Measurements from ENCODE around the gene MBNL1. TPM values are rescaled to one million over a fixed set of nuclear protein-coding genes. Genes with fewer than 3 reads are reported as not detected.
A peak's percentile ranks its signal among the peaks of the same experiment; 100 is the strongest.
"Not testable (repeated sequence)": the region's sequence is repeated elsewhere in the genome, so short reads cannot be mapped to it uniquely, and the experiment has no call there.

MBNL1 gene
- total and polyA plus RNA-seq, 4 donors, result 17.1 to 110 (median 62.3) TPM

- no peak overlapping the region for H3K4me3 ChIP-seq (ENCODE audit: low read depth in 1 of 3, low read length in 3 of 3)
- WGBS, result 98% methylated on average over 4 of the region's 4 CpGs
- no peak for TF ChIP-seq ATF3 (IDR thresholded peaks at IDR 0.05)
- TF ChIP-seq NR2F2 (IDR thresholded peaks at IDR 0.05), result no peak
Observed at GRCh38 chr3:152395764-152396163, 127.0 kb downstream of the MBNL1 start.

GRCh38 chr3:152396867-152397266, 128.1 kb downstream of the MBNL1 start:
- Histone ChIP-seq H3K27ac (ENCODE audit: low read depth in 1 of 2, low read length in 2 of 2) (peak overlapping the region in 1 of 2 donors; percentile 6), H3K27me3 (ENCODE audit: control insufficient read depth in 4 of 4, insufficient read depth in 4 of 4, low read length in 3 of 4) (no peaks in the 10 kb centered on the region), H3K9ac (ENCODE audit: low read depth in 1 of 2, low read length in 2 of 2) (no peak overlapping the region), H3K9me3 (ENCODE audit: control insufficient read depth in 4 of 4, low read length in 3 of 4) (no peaks in the 10 kb centered on the region), H3K4me3 (ENCODE audit: low read depth in 1 of 3, low read length in 3 of 3) (no peak overlapping the region), H3K4me1 (ENCODE audit: control insufficient read depth in 4 of 4, insufficient read depth in 4 of 4, low read length in 3 of 4) (peaks cover 0 to 5% (median 2%) of the 10 kb centered on the region in 4 donors), H3K36me3 (ENCODE audit: control insufficient read depth in 4 of 4, insufficient read depth in 3 of 4, low read depth in 1 of 4, low read length in 3 of 4) (no peaks in the 10 kb centered on the region)
- TF ChIP-seq SP1 (IDR thresholded peaks at IDR 0.05) (no peak), TAF1 (conservative IDR thresholded peaks at IDR 0.05) (no peak)
- no peak for DNase-seq (ENCODE audit: low spot score)

More at GRCh38 chr3:152395764-152396163, 127.0 kb downstream of the MBNL1 start:
- no peaks in the 10 kb centered on the region for H3K9me3 ChIP-seq (ENCODE audit: control insufficient read depth in 4 of 4, low read length in 3 of 4)
- DNase-seq (ENCODE audit: low spot score), result no peak
- H3K9ac ChIP-seq (ENCODE audit: low read depth in 1 of 2, low read length in 2 of 2), result no peak overlapping the region
- peaks cover 0 to 3% (median 2%) of the 10 kb centered on the region in 4 donors for H3K4me1 ChIP-seq (ENCODE audit: control insufficient read depth in 4 of 4, insufficient read depth in 4 of 4, low read length in 3 of 4)
- no peak overlapping the region for H3K27ac ChIP-seq (ENCODE audit: low read depth in 1 of 2, low read length in 2 of 2)
- H3K36me3 ChIP-seq (ENCODE audit: control insufficient read depth in 4 of 4, insufficient read depth in 3 of 4, low read depth in 1 of 4, low read length in 3 of 4), result no peaks in the 10 kb centered on the region
- no peaks in the 10 kb centered on the region for H3K27me3 ChIP-seq (ENCODE audit: control insufficient read depth in 4 of 4, insufficient read depth in 4 of 4, low read length in 3 of 4)

GRCh38 chr3:152397348-152397747, 128.6 kb downstream of the MBNL1 start:
- DNase-seq (ENCODE audit: low spot score); H3K4me3 ChIP-seq (ENCODE audit: low read depth in 1 of 3, low read length in 3 of 3); H3K9ac ChIP-seq (ENCODE audit: low read depth in 1 of 2, low read length in 2 of 2); H3K27ac ChIP-seq (ENCODE audit: low read depth in 1 of 2, low read length in 2 of 2); H3K9me3 ChIP-seq (ENCODE audit: control insufficient read depth in 4 of 4, low read length in 3 of 4); H3K4me1 ChIP-seq (ENCODE audit: control insufficient read depth in 4 of 4, insufficient read depth in 4 of 4, low read length in 3 of 4); H3K27me3 ChIP-seq (ENCODE audit: control insufficient read depth in 4 of 4, insufficient read depth in 4 of 4, low read length in 3 of 4); H3K36me3 ChIP-seq (ENCODE audit: control insufficient read depth in 4 of 4, insufficient read depth in 3 of 4, low read depth in 1 of 4, low read length in 3 of 4): not testable (repeated sequence)
- WGBS, result 96% methylated on average over 2 of the region's 2 CpGs

- peaks cover under 1 to 10% (median 3%) of the 10 kb centered on the region in 4 donors for H3K4me1 ChIP-seq (ENCODE audit: control insufficient read depth in 4 of 4, insufficient read depth in 4 of 4, low read length in 3 of 4)
- H3K9me3 ChIP-seq (ENCODE audit: control insufficient read depth in 4 of 4, low read length in 3 of 4), result no peaks in the 10 kb centered on the region
- H3K27ac ChIP-seq (ENCODE audit: low read depth in 1 of 2, low read length in 2 of 2), result no peak overlapping the region
- TF ChIP-seq ZBTB33 (IDR thresholded peaks at IDR 0.05) (no peak), HNF4G (IDR thresholded peaks at IDR 0.05) (no peak), RXRA (IDR thresholded peaks at IDR 0.05) (no peak), YY1 (IDR thresholded peaks at IDR 0.05) (no peak), JUND (IDR thresholded peaks at IDR 0.05) (no peak), ATF3 (IDR thresholded peaks at IDR 0.05) (no peak), GABPA (IDR thresholded peaks at IDR 0.05 in 1 of 2, conservative IDR thresholded peaks at IDR 0.05 in 1 of 2) (no peak), HNF4A (conservative IDR thresholded peaks at IDR 0.05) (no peak), SP1 (IDR thresholded peaks at IDR 0.05) (no peak), FOXA2 (IDR thresholded peaks at IDR 0.05) (no peak), FOXA1 (IDR thresholded peaks at IDR 0.05) (no peak), TAF1 (conservative IDR thresholded peaks at IDR 0.05) (no peak), RAD21 (IDR thresholded peaks at IDR 0.05) (no peak), CTCF (IDR thresholded peaks at IDR 0.05; ENCODE audit: low read depth, low read length, missing input control) (no peak)
- no peaks in the 10 kb centered on the region for H3K27me3 ChIP-seq (ENCODE audit: control insufficient read depth in 4 of 4, insufficient read depth in 4 of 4, low read length in 3 of 4)
- H3K9ac ChIP-seq (ENCODE audit: low read depth in 1 of 2, low read length in 2 of 2), result no peak overlapping the region
- H3K4me3 ChIP-seq (ENCODE audit: low read depth in 1 of 3, low read length in 3 of 3), result no peak overlapping the region
- no peaks in the 10 kb centered on the region for H3K36me3 ChIP-seq (ENCODE audit: control insufficient read depth in 4 of 4, insufficient read depth in 3 of 4, low read depth in 1 of 4, low read length in 3 of 4)
- no peak for DNase-seq (ENCODE audit: low spot score)
Observed at GRCh38 chr3:152398495-152398894, 129.8 kb downstream of the MBNL1 start.

Measured in liver (tissue), 9 donors.